Right kidney (tissue), 1 donor: ENCODE measurements around the gene NIT1.
"Not testable (repeated sequence)": the region's sequence is repeated elsewhere in the genome, so short reads cannot be mapped to it uniquely, and the experiment has no call there.

Source experiments
- DNase-seq: peaks from one replicate; pipeline ENCODE4 v3.0.0-alpha.2; 2016

The NIT1 gene

DNA sequence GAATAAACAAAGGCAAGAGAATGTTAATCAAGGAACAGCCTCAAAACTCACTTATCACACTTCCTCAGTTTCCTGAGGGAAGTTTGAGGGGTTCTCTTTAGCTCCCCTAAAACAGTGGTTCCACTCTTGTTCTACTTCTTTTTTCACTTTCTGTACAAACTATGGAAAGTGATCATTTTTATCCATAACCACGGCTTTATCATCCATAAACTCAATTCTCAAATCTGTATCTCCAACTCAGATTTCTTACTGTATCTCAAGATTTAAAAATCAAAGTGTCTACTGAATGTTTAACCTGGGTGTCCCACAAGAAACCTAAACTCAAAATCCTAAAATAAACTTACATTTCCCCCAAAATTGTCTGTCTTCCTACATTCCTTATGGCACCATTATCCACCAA, 4.0 kb upstream of the NIT1 start:
- no peak for DNase-seq

GRCh38 chr1:161114556-161114955, 3.3 kb upstream of the NIT1 start:
- DNase-seq: no peak

GRCh38 chr1:161115132-161115711, 2.7 kb upstream of the NIT1 start:
- DNase-seq: no peak

GRCh38 chr1:161115961-161116360, 1.9 kb upstream of the NIT1 start:
- DNase-seq: not testable (repeated sequence)

- DNase-seq: peak; percentile 19
Observed at GRCh38 chr1:161119092-161119903, 1.4 kb downstream of the NIT1 start.

DNA sequence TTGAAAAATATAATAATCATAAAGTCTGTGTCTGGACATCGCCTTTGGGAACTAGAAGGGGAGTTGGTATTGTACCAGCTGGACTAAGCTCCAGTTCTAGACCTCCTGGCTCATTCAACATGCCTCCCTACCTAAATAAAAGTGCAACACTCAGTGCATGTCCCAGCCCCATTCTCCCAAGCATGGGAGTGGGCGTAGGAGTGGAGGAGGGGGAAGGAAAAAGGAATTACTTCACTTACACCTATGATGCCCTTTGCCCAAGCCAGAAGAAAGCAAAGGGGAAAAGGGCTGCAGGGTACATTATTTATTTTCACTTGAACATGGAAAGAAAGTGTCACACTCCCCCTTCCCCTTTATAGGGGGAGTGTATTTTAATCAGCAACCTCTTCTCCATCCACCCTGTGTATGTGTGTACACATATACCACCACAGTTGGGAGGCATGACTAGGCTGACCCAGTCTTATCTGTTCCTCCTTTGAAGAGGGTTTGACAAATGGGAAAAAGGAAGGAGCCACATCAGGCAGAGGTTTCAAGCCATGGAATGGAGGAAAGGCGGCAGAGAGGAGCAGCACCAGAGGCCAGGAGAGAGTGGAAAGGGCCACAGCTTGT, 3.2 kb downstream of the NIT1 start:
- no peak for DNase-seq

DNA sequence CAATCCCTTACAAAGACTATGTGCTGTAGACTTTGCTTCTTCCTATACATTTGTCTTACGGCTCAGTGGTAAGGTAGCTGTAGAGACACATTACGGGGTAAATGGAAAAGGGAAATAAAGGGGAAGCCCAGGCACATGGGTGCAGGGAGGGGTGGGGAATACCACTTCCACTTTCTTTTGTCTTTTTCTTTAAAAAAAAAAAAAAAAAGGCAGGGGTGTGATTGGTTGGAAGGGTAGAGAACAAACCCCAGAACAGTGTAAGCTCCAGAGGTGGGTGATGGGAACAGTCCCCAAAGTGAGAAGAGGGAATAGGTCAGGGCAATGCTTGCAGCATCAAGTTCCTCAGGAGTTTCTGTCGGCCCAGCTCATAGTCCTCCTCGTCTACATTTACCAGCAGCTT, 3.9 kb downstream of the NIT1 start:
- no peak for DNase-seq

DNA sequence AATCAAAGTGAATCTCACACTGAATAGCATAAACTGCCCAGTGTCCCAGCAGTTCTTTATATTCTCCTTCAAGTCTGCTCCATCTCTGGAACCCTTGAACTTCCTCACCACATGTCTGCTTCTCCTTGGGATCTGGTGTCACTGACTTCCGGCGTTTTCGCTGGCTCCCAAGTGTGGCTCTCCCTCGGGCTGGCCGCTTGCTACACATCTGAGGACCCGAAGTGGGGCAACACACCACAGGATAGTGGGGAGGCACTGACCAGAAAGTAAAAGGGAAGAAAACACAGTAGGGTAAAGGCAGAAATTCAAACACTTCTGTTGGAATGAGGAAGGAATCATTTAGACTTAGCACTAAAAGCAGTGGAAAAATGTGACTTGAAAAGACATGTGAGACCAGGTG, 5.1 kb downstream of the NIT1 start:
- no peak for DNase-seq

- no peak for DNase-seq
Observed at GRCh38 chr1:161127649-161128048, 9.7 kb downstream of the NIT1 start.

- no peak for DNase-seq
Observed at GRCh38 chr1:161128591-161129420, 10.9 kb downstream of the NIT1 start.

DNA sequence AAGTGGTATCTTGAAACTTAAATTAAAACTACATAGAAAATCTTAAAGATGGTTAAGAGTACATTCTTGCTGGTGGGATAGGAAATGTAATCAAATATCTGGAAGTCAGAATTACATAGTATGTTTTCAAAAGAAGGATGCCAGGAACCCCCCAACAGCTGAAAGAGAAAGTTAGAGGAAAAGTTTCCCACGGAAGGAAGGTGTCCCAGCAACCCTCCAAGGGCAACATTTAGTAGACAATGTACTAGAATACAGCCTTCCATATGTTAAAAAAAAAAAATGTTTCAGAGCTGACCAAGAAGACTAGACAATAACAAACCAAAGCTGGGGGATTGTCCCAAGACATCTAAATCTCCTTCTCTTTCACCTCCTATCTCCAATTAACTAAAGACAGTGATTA, 12.4 kb downstream of the NIT1 start:
- DNase-seq: no peak

DNA sequence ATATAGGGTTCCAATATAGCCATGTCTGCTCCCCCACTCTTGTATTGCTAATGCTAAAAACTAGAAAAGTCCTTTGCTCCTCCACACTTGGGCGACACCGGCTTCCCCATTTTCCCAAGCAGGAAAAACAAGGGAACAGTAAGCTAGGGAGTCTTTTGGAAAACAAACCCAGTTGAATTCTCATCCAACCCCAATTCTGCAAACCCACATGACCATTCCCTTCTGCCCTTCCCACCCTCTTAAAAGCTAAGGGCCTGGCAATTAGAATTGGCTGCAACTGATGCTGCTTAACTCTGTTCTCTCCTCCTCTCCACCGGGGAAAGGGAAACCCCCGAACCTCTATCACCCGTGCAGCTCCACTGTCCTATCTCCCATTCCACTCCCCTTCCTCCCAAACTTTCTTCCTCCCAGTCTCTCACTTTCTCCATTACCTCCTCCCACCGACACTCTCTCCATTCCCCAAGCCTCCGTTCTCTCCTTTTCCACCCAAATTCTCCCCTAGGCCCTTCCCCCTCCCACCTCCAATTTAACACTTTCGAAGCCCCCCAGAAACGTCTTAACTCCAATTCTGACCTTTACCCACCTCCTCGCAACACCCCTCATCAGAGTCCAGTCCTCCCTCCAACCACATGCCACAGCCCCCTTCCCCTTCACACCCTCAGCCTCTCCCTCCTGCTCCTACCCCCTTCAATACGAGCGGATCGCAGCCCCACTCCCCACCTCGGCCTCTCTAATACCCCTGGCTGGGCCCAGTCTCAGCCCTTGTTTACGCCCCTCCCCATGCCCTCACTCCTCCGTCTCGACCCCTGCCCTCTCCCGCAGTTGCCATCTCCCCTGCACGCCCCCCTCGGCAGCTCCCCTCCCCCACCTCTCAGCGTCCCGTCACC, 13.9 kb downstream of the NIT1 start:
- DNase-seq: peak; percentile 64

GRCh38 chr1:161132410-161133219, 14.7 kb downstream of the NIT1 start, which contains the start of gene DEDD:
TSS of gene DEDD (minus strand) at chr1:161132667. CDS start at chr1:161124462, 8,205 bp downstream.
- DNase-seq: peak; percentile 96

DNA sequence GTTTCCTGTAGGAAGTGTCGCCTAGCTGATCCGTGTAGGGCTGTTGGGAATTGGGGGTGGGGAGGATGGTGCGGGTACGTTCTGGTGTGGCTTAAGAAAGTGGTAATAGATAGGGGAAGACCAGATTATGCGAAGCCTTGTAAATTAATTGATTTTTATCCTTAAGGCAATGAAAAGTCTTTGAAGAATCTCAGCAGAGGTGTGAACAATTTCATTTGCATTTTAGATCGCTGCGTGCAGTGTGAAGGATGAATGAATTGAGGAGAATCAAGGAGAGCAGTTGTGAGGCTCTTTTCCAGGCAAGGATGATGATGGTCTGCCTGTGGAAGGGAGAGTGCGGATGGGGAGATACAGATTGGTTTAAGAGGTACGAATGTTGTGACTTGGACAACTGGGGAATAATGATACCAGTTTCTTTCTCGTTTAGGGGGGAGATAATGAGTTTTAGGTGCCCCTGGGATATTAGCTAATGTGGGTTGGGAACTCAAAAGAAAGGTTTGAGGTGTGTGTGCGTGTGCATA, 15.4 kb downstream of the NIT1 start:
- no peak for DNase-seq

- no peak for DNase-seq
Observed at GRCh38 chr1:161137881-161138280, 20.0 kb downstream of the NIT1 start.

- no peak for DNase-seq
Observed at GRCh38 chr1:161138431-161138830, 20.5 kb downstream of the NIT1 start.

GRCh38 chr1:161139766-161140165, 21.9 kb downstream of the NIT1 start:
- no peak for DNase-seq

- no peak for DNase-seq
Observed at GRCh38 chr1:161140755-161141400, 23.0 kb downstream of the NIT1 start.

DNA sequence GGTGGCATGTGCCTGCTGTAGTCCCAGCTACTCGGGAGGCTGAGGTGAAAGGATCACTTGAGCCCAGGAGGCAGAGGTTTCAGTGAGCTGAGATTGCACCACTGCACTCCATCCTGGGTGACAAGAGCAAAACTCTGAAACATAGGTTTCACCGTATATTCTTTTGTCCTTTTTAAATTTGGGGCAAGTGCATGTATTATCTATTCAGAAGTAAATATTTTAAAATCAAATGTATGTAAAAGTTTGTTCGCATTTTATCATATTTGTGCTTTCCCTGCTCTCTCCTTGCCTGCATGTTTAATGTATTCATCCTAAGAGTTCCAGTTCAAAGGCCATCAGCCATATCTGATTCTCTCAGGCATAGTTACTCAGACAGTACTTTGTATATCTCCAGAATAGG, 27.9 kb downstream of the NIT1 start:
- DNase-seq: no peak

GRCh38 chr1:161153176-161153575, 35.3 kb downstream of the NIT1 start:
- DNase-seq: no peak
